Measurements from ENCODE around the gene ACAD10. TPM values are rescaled to one million over a fixed set of nuclear protein-coding genes. Genes with fewer than 3 reads are reported as not detected.

ACAD10 gene
- total and polyA plus RNA-seq, 2 of the 13 experiments (the other 11 are each of a cell fraction or from before 2014, with no cell fraction given) = 15.2 to 16.3 TPM

- FAIRE-seq (no peak), ATAC-seq (no peak), DNase-seq (ENCODE audit: low spot score) (no peak)
- CTCF ChIA-PET (ENCODE audit: low intra/inter-chr PET ratio, low total read pairs) = no interaction called here
- H3K4me3 ChIP-seq (replicated peaks in 1 of 3; ENCODE audit: insufficient read depth in 1 of 3, low read depth in 2 of 3, low read length in 3 of 3) = no peak overlapping the region
- H3K36me3 ChIP-seq (replicated peaks in 1 of 2; ENCODE audit: control insufficient read depth in 1 of 2, insufficient read depth in 2 of 2, low read length in 2 of 2) = peaks cover 17 to 67% of the 10 kb centered on the region in 2 experiments
- BruUV-seq (replicated peaks) = no TSS peak
- H3K9me3 ChIP-seq (ENCODE audit: low read length) = no peaks in the 10 kb centered on the region
- intact Hi-C loops (cut with micrococcal nuclease; ENCODE audit: unreplicated experiment) = no loop called here
- H3K27me3 ChIP-seq (ENCODE audit: control insufficient read depth in 1 of 2, insufficient read depth in 2 of 2, low read length in 2 of 2) = no peaks in the 10 kb centered on the region
- H2AFZ ChIP-seq (ENCODE audit: low read length) = no peak overlapping the region
- no peak overlapping the region for H3K9ac ChIP-seq (ENCODE audit: insufficient read depth, low read depth, low read length)
- H3K27ac ChIP-seq (ENCODE audit: extremely low read length, insufficient read depth, low read length) = no peak overlapping the region
- in situ Hi-C loops (cut with HindIII; ENCODE audit: extremely low pct_ligation_motif_present, low pct_unique_long_range_greater_than_20kb) = no loop called here
- POLR2A ChIA-PET = no interaction called here
- no peak overlapping the region for H3K4me2 ChIP-seq (ENCODE audit: low read depth, low read length)
- WGBS (ENCODE audit: low lambda C conversion rate) = 94% methylated on average over 3 of the region's 3 CpGs
- no peaks in the 10 kb centered on the region for H3K79me2 ChIP-seq (ENCODE audit: insufficient read depth, low read length)
- H3K4me1 ChIP-seq (ENCODE audit: insufficient read depth, low read length) = no peaks in the 10 kb centered on the region
- H4K20me1 ChIP-seq (ENCODE audit: insufficient read depth, low read length) = no peaks in the 10 kb centered on the region
- TF ChIP-seq HMGXB3 (CRISPR knock-in tag; IDR thresholded peaks at IDR 0.05; ENCODE audit: borderline replicate concordance) (no peak), ZBTB20 (CRISPR knock-in tag; IDR thresholded peaks at IDR 0.05; ENCODE audit: borderline replicate concordance, low read depth) (no peak), E2F2 (CRISPR knock-in tag; IDR thresholded peaks at IDR 0.05; ENCODE audit: borderline replicate concordance) (no peak), NONO (IDR thresholded peaks at IDR 0.05) (no peak), NONO (CRISPR knock-in tag; conservative IDR thresholded peaks at IDR 0.05) (no peak), BRCA1 (CRISPR knock-in tag; IDR thresholded peaks at IDR 0.05) (no peak), TSC22D2 (CRISPR knock-in tag; IDR thresholded peaks at IDR 0.05; ENCODE audit: borderline replicate concordance) (no peak), HINFP (CRISPR knock-in tag; IDR thresholded peaks at IDR 0.05; ENCODE audit: low read depth) (no peak), ARID5B (CRISPR knock-in tag; IDR thresholded peaks at IDR 0.05) (no peak), ZBTB42 (CRISPR knock-in tag; IDR thresholded peaks at IDR 0.05) (no peak), ZNF841 (CRISPR knock-in tag; IDR thresholded peaks at IDR 0.05; ENCODE audit: borderline replicate concordance) (no peak), GPBP1L1 (CRISPR knock-in tag; IDR thresholded peaks at IDR 0.05) (no peak), ZNF207 (IDR thresholded peaks at IDR 0.05; ENCODE audit: borderline replicate concordance) (no peak)
These were observed 30.5 kb upstream of the ACAD10 start for GRCh38 chr12:111655356-111655755.

All from HepG2 (cell line).